Measurements from ENCODE around the gene SPDEF. TPM values are rescaled to one million over a fixed set of nuclear protein-coding genes. Genes with fewer than 3 reads are reported as not detected.

The SPDEF gene
- total RNA-seq, 1 donor from 2014 or later: not detected

- Histone ChIP-seq H3K9me3 (no peaks in the 10 kb centered on the region), H3K27ac (no peak overlapping the region), H3K27me3 (no peaks in the 10 kb centered on the region), H3K4me3 (no peak overlapping the region), H3K4me1 (peaks cover 57% of the 10 kb centered on the region), H3K36me3 (no peaks in the 10 kb centered on the region)
- no peak for DNase-seq (ENCODE audit: extremely low spot score in 2 of 2)
- TF ChIP-seq POLR2A (IDR thresholded peaks at IDR 0.05): no peak
- no peak for TF ChIP-seq CTCF (IDR thresholded peaks at IDR 0.05)
- no peak for TF ChIP-seq POLR2AphosphoS5 (IDR thresholded peaks at IDR 0.05; ENCODE audit: insufficient read depth in 1 of 2, low read depth in 1 of 2)
- intact Hi-C loops (cut with DNase I): no loop called here
Measured at GRCh38 chr6:34595332-34596184, 39.4 kb upstream of the SPDEF start.

DNA sequence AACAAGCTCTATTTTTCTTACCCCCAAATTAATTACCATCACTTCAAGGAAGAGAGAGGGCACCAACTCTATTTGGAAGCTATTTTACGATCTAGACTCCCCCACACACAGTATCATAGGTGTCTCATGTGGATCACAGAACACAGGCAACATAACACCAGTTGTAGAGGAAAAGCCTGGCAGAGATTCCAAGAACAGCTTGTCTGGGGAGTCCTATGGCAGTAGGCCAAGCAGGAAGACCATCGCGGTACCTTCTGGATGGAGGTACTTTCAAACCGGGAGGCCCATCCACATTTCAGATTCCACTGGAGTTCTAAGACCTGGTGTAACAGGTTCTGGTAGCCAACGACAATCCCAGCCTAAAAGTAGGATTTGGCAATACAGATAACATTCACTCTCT is 37.6 kb upstream of the SPDEF start:
- TF ChIP-seq CTCF (IDR thresholded peaks at IDR 0.05) (no peak), POLR2AphosphoS5 (IDR thresholded peaks at IDR 0.05; ENCODE audit: insufficient read depth in 1 of 2, low read depth in 1 of 2) (no peak), POLR2A (IDR thresholded peaks at IDR 0.05) (no peak)

GRCh38 chr6:34592208-34592952 is 36.3 kb upstream of the SPDEF start:
- Histone ChIP-seq H3K36me3 (peaks cover 0 to 17% of the 10 kb centered on the region in 2 donors), H3K4me3 (no peak overlapping the region), H3K27me3 (no peaks in the 10 kb centered on the region), H3K27ac (no peak overlapping the region), H3K4me1 (peaks cover 29% of the 10 kb centered on the region), H3K9me3 (no peaks in the 10 kb centered on the region)
- intact Hi-C loops (cut with DNase I): no loop called here
- DNase-seq (ENCODE audit: extremely low spot score in 2 of 2): no peak
- no peak for TF ChIP-seq CTCF (IDR thresholded peaks at IDR 0.05)

More for the DNA sequence above, 37.6 kb upstream of the SPDEF start:
- Histone ChIP-seq H3K9me3 (no peaks in the 10 kb centered on the region), H3K36me3 (peaks cover 0 to 10% of the 10 kb centered on the region in 2 donors), H3K4me3 (no peak overlapping the region), H3K4me1 (peaks cover 42% of the 10 kb centered on the region), H3K27ac (no peak overlapping the region), H3K27me3 (no peaks in the 10 kb centered on the region)
- intact Hi-C loops (cut with DNase I): no loop called here
- DNase-seq (ENCODE audit: extremely low spot score in 2 of 2): no peak

- Histone ChIP-seq H3K4me3 (no peak overlapping the region), H3K4me1 (peaks cover 22% of the 10 kb centered on the region), H3K27me3 (no peaks in the 10 kb centered on the region), H3K27ac (no peak overlapping the region), H3K9me3 (no peaks in the 10 kb centered on the region), H3K36me3 (peaks cover 0 to 17% of the 10 kb centered on the region in 2 donors)
- TF ChIP-seq POLR2A (IDR thresholded peaks at IDR 0.05): no peak
- TF ChIP-seq POLR2AphosphoS5 (IDR thresholded peaks at IDR 0.05; ENCODE audit: insufficient read depth in 1 of 2, low read depth in 1 of 2): no peak
- no peak for TF ChIP-seq CTCF (IDR thresholded peaks at IDR 0.05)
- no peak for DNase-seq (ENCODE audit: extremely low spot score in 2 of 2)
- intact Hi-C loops (cut with DNase I): no loop called here
Measured at GRCh38 chr6:34589691-34590090, 33.6 kb upstream of the SPDEF start.

- peaks cover 18% of the 10 kb centered on the region for H3K4me1 ChIP-seq
- no peak overlapping the region for H3K27ac ChIP-seq
- intact Hi-C loops (cut with DNase I): no loop called here
- no peaks in the 10 kb centered on the region for H3K9me3 ChIP-seq
- H3K27me3 ChIP-seq: no peaks in the 10 kb centered on the region
- peaks cover 0 to 17% of the 10 kb centered on the region in 2 donors for H3K36me3 ChIP-seq
- no peak overlapping the region for H3K4me3 ChIP-seq
- TF ChIP-seq POLR2A (IDR thresholded peaks at IDR 0.05): no peak
- no peak for TF ChIP-seq POLR2AphosphoS5 (IDR thresholded peaks at IDR 0.05; ENCODE audit: insufficient read depth in 1 of 2, low read depth in 1 of 2)
- TF ChIP-seq CTCF (IDR thresholded peaks at IDR 0.05): no peak
- DNase-seq (ENCODE audit: extremely low spot score in 2 of 2): no peak
Measured at GRCh38 chr6:34589140-34589539, 33.0 kb upstream of the SPDEF start.

Measured in vagina (tissue), 2 donors.